SIG-M5 treated with dmso at 0.1 percent for 504 hours (cell line): ENCODE data around the gene PLN.

Experiments used
- DNase-seq: peaks from one replicate; lab custom pipeline; 2025; ENCODE audit not compliant: unreplicated experiment; lab: John Stamatoyannopoulos, UW

The PLN gene

GRCh38 chr6:118548136-118548535 is at the start of gene PLN:
PLN (plus strand) TSS chr6:118548296; CDS start chr6:118558922, 10,626 bp downstream.
- DNase-seq: no peak

- no peak for DNase-seq
Observed at GRCh38 chr6:118500130-118501015, 47.7 kb upstream of the PLN start.

GRCh38 chr6:118501099-118501498 is 47.0 kb upstream of the PLN start:
- DNase-seq: no peak

- no peak for DNase-seq
Observed at GRCh38 chr6:118501765-118502164, 46.3 kb upstream of the PLN start.

GRCh38 chr6:118502169-118502568 is 45.9 kb upstream of the PLN start:
- no peak for DNase-seq

- no peak for DNase-seq
Observed at GRCh38 chr6:118504611-118505010, 43.5 kb upstream of the PLN start.

- no peak for DNase-seq
Observed at GRCh38 chr6:118505656-118506055, 42.4 kb upstream of the PLN start.

GRCh38 chr6:118506071-118506638 is 41.9 kb upstream of the PLN start:
- no peak for DNase-seq

- no peak for DNase-seq
Observed at GRCh38 chr6:118507636-118508035, 40.5 kb upstream of the PLN start.

GRCh38 chr6:118509009-118509617 is 39.0 kb upstream of the PLN start:
- peak; percentile 10 for DNase-seq

- no peak for DNase-seq
Observed at GRCh38 chr6:118511930-118512715, 36.0 kb upstream of the PLN start.

- DNase-seq: no peak
Observed at GRCh38 chr6:118514689-118515088, 33.4 kb upstream of the PLN start.

- no peak for DNase-seq
Observed at GRCh38 chr6:118522422-118522821, 25.7 kb upstream of the PLN start.

GRCh38 chr6:118523216-118523615 is 24.9 kb upstream of the PLN start:
- DNase-seq: no peak

- DNase-seq: no peak
Observed at GRCh38 chr6:118524686-118525085, 23.4 kb upstream of the PLN start.

- no peak for DNase-seq
Observed at GRCh38 chr6:118525913-118526780, 21.9 kb upstream of the PLN start.

- no peak for DNase-seq
Observed at GRCh38 chr6:118528129-118528528, 20.0 kb upstream of the PLN start.

- DNase-seq: no peak
Observed at GRCh38 chr6:118529756-118530155, 18.3 kb upstream of the PLN start.

GRCh38 chr6:118530942-118531341 is 17.2 kb upstream of the PLN start:
- no peak for DNase-seq

- no peak for DNase-seq
Observed at GRCh38 chr6:118535176-118535844, 12.8 kb upstream of the PLN start.
